Measurements from ENCODE around the gene HOXC11.

Gene HOXC11

GRCh38 chr12:54000116-54001114 lies 27.5 kb downstream of the HOXC11 start, which contains the start of gene HOXC9:
Gene HOXC9 (plus strand): TSS chr12:54000161. CDS start chr12:54000189, 28 bp downstream.
- DNase-seq, result no peak

DNA sequence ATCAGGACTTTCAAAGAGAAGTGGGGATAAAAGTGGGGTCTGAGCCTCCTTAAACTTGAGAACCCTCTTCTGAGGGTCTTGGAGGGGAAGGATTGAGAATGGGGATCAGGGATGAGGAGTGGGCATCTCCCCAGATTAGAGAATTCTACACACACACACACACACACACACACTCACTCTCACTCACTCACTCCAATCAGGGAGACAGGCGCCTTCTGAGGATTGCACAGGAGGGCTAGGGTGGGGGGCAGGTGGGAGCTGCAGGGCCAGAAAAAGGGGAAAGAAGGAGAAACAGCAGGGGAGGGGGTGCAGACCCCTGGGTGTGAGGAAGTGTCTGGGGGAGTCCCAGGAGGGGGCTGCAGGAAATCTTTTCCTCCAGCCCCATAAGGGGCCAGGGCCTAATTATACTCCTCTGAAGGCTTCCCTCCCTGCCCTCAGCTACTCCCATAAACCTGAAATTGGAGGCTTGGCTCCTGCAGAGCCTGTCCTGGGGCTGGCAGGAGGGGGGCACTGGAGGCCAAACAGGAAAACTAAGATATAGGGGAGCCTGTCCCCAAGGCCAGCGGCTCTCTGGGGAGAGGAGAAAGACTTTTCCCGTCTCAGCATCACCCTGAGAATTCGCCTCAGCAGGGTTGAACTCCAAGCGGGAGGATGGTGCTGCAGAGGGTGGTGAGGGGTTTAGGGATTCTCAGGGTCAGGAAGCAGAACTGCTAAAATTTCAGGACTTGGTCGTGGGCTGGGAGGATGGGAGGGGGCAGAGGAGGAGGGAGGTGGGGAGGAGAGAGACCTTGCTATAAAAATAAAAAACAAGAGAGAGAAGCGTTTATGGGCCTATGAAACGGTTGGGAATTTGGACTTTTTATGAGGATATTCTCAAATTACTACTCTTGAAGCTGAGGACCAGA lies 28.6 kb downstream of the HOXC11 start:
- no peak for DNase-seq

- no peak for DNase-seq
Observed at GRCh38 chr12:54002278-54002914, 29.5 kb downstream of the HOXC11 start.

DNA sequence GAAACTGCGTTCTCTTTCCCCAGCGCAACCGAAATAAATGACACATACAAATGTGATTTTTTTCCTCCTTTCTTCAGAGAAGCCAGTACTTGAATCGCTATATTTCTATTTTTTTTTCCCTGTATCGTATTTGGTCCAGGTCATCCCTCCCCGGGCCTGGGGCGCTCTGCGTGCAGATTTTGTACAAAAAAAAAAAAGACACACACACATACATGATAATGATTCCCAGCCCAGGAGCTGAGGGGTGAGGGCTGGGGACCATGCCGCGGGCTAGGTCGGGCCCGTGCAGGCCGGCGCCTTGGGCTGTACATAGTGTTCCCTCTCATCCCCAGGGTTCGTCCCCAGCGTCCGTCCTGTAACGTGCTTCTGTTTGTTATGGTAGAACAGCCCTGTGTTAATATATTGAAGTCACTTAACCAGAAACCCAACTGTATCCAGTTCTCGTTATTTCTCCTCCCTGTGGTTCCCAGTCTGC lies 30.0 kb downstream of the HOXC11 start:
- no peak for DNase-seq

DNA sequence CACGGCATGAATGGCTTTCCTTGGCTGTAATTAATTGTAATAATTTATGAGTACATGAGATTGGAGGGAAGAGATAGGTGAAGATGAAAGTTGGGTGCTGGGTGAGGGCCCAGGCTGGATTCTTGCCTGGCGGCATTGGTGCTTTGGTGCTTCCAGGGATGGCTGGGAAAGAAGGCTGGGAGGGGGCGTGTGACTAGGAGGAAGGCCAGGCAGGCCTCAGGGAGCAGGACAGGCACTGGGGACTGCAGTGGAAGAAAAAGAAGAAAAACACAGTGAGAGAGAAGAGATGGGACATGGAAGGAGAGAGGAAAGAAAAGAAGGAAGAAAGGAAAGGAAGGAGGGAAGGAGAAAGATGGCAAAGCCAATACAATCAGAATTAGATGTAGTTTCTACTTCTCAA lies 30.7 kb downstream of the HOXC11 start:
- no peak for DNase-seq

GRCh38 chr12:54004063-54004840 lies 31.3 kb downstream of the HOXC11 start:
- DNase-seq, result no peak

DNA sequence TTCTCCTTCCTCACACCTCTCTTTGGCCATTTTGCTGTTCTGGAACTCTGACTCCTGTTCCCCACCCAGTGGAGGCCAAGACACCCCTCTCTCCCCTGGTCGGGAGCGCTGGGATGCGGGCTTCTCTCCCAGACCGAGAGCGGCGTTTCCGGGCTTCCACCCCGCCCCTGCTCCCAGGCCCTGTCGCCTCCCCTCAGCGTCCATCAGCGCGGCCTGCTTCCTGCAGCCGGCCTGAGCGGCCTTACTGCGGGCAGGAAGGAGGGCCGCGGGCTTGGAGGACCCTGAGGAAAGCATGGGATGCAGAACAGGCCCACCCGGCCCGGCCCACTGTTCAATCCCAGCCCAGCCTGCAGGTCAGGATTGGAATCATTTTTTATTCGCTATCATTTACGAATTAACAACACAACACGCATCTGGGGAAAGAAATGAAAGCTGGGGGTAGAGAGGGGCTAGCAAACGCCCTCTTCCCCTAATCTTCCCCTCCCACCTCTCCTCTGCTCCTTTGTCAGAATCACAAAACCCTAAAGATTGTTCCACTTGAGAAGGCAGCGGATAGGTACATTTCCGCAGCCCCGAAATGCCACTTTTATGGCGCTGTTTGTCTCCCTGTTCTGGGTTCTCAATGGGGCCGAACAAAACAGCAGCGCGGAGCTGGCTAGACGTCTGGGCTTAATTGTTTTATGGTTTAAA lies 32.1 kb downstream of the HOXC11 start:
- DNase-seq, result no peak

GRCh38 chr12:54005531-54005852 lies 32.6 kb downstream of the HOXC11 start:
- DNase-seq, result no peak

DNA sequence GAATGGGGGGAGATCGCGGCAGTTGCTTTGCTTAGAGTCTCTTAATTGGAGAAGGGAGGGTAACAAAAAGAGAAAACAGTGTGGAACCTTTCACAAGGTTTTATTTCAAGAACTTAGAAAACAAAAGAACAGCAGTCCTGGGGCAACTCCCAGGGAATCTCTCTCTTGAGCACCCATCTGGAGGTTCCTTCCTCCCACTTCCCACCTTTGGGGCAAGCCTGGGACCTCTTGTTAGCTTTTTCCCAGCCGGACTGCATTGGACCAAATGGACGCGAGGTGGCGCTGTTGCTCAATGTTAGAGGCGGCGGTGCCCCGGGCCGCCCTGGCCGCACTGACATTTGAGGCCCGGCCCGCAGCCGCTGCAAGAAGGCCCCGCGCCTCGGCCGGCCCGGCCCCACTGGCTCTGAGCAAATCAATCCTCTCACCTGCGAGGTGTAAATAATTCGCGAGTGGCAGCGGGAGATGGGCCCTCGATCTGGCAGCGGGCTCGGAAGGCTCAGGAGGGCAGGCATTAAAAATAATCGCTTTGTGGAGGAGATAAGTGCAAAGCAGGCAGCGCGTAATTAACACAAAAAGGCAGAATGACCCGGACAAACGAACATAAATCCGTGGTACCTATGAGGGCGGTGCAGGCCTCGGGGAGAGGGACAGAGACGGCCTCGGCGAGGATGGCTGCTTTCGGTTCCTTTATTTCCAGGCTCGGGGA lies 33.1 kb downstream of the HOXC11 start:
- peak; percentile 38 for DNase-seq

- DNase-seq, result no peak
Observed at GRCh38 chr12:54006559-54007220, 33.8 kb downstream of the HOXC11 start.

- DNase-seq, result no peak
Observed at GRCh38 chr12:54007538-54008259, 34.8 kb downstream of the HOXC11 start.

DNA sequence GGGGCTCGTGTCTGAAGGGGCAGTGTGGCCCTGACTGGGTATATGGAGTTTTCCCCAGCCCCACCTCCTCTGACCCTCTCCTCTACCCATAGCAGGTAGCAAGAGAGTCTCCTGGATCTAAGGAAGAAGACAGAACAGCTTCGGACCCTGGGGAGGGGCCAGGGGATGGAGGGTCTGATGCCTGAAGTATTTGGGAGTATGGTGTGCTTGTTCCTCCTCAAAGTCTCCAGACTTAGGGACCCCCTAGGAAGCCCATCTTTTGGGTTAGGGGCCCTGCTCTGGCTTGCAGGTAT lies 35.3 kb downstream of the HOXC11 start:
- no peak for DNase-seq

DNA sequence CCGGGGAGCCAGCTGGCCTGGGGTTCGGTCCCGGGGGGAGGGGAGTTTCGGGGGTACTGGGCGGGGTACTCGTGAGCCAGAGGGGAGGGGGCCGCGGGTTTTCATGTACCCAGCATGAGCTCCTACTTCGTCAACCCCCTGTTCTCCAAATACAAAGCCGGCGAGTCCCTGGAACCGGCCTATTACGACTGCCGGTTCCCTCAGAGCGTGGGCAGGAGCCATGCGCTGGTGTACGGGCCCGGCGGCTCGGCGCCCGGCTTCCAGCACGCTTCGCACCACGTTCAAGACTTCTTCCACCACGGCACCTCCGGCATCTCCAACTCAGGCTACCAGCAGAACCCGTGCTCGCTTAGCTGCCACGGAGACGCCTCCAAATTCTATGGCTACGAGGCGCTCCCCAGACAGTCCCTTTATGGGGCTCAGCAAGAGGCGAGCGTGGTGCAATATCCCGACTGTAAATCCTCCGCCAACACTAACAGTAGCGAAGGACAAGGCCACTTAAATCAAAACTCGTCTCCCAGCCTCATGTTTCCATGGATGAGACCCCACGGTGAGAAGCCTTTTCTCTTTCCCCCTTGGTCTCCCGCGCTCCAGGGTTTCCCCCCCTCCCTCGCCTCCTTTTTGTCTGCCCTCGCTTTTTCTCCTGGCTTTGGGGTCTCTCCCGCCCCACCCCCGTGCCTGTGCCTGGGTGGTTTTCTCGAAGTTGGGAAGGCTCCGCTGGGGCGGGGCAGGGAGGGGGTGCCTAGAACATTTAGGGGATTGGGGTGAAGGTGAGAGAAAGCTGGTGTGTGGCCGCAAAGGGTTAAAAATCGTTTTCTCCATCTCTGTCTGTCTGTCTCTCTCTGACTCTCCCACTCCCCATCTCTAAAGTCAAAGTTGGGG lies 36.5 kb downstream of the HOXC11 start:
- DNase-seq, result no peak

GRCh38 chr12:54010053-54010971 lies 37.4 kb downstream of the HOXC11 start:
- no peak for DNase-seq

- DNase-seq, result no peak
Observed at GRCh38 chr12:54010972-54011664, 38.2 kb downstream of the HOXC11 start.

- no peak for DNase-seq
Observed at GRCh38 chr12:54011665-54012532, 39.0 kb downstream of the HOXC11 start.

Data from NCI-H2029 treated with DMSO at 0.1 percent for 48 hours (cell line).